Upper lobe of left lung (tissue), 6 donors: Measurements from ENCODE around the gene AOAH. TPM values are rescaled to one million over a fixed set of nuclear protein-coding genes. Genes with fewer than 3 reads are reported as not detected.

ENCODE experiments used
- ATAC-seq, 2 donors: fragments of 200-7000 bp; cut with Tn5 transposase; one replicate each; pipeline ENCODE4 v1.9.1; 2022; ENCODE audit warnings: mild to moderate bottlenecking in 2 of 2, moderate library complexity in 2 of 2; ENCODE audit not compliant: low FRiP score in 2 of 2
- DNase-seq, 2 donors: peaks; one replicate each; pipeline ENCODE4 v3.0.0-alpha.2; 2019 to 2020
- H3K27ac ChIP-seq, 4 donors: fragments of 200-600 bp; sonication (generic); one replicate each; pipeline ENCODE4 v1.5.1; 2016 to 2019
- H3K27me3 ChIP-seq, 4 donors: fragments of 200-600 bp; sonication (generic); one replicate each; pipeline ENCODE4 v1.5.1; 2017 to 2019
- H3K36me3 ChIP-seq, 4 donors: fragments of 200-600 bp; sonication (generic); one replicate each; pipeline ENCODE4 v1.5.1; 2016 to 2019
- H3K4me1 ChIP-seq, 4 donors: fragments of 200-600 bp; sonication (generic); one replicate each; pipeline ENCODE4 v1.5.1; 2018 to 2019
- H3K4me3 ChIP-seq, 4 donors: fragments of 200-600 bp; sonication (generic); one replicate each; pipeline ENCODE4 v1.5.1; 2017 to 2019; ENCODE audit warnings: mild to moderate bottlenecking in 2 of 4, moderate library complexity in 1 of 4
- H3K9me3 ChIP-seq, 4 donors: fragments of 200-600 bp; sonication (generic); one replicate each; pipeline ENCODE4 v1.5.1; 2018 to 2019
- EP300 ChIP-seq, 4 donors: sonication (generic); formaldehyde crosslinking; IDR thresholded peaks; one replicate each; pipeline ENCODE4 v1.5.1; 2017; ENCODE audit warnings: antibody characterized with exemption in 4 of 4, control low read depth in 2 of 4
- POLR2A ChIP-seq, 4 donors: fragments of 450-650 bp; IDR thresholded peaks; one replicate each; pipeline ENCODE4 v1.5.1; 2016 to 2017; ENCODE audit warnings: antibody characterized with exemption in 4 of 4, mild to moderate bottlenecking in 2 of 4
- POLR2AphosphoS5 ChIP-seq, 2 donors: sonication (generic); formaldehyde crosslinking; IDR thresholded peaks; one replicate each; pipeline ENCODE4 v1.5.1; 2017; ENCODE audit warnings: antibody characterized with exemption in 2 of 2
- WGBS, 2 donors: methylation state at CpG; one replicate each; pipeline ENCODE4 v1.1.5; 2017 to 2018; 5-methylcytosine and 5-hydroxymethylcytosine counted together
- total RNA-seq, 6 donors: library from RNA; depleted of rRNA in 4 of 6; stranded (reverse); fragments of >200 nt in 4 of 6; gene quantifications; one replicate each; pipeline versions ENCODE4 v1.1.0 to v1.2.1, GENCODE V29; 2016 to 2021
- TF ChIP-seq, protein P1 (sequence below), 6 experiments: fragments of 450-650 bp in 4 of 6; fragments of 200-600 bp in 2 of 6; sonication (generic) in 2 of 6; IDR thresholded peaks; one replicate each; pipeline ENCODE4 v1.5.1; 2016 to 2019; ENCODE audit warnings: antibody characterized with exemption in 6 of 6
- donor health status: DM: no; HTN: no; CAD: no; lungs with moderate emphysema.
- donor health status: DM: no; HTN: yes; CAD: no; lungs with severe emphysema.

AOAH gene, protein sequence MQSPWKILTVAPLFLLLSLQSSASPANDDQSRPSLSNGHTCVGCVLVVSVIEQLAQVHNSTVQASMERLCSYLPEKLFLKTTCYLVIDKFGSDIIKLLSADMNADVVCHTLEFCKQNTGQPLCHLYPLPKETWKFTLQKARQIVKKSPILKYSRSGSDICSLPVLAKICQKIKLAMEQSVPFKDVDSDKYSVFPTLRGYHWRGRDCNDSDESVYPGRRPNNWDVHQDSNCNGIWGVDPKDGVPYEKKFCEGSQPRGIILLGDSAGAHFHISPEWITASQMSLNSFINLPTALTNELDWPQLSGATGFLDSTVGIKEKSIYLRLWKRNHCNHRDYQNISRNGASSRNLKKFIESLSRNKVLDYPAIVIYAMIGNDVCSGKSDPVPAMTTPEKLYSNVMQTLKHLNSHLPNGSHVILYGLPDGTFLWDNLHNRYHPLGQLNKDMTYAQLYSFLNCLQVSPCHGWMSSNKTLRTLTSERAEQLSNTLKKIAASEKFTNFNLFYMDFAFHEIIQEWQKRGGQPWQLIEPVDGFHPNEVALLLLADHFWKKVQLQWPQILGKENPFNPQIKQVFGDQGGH
- total RNA-seq, result 10 to 100 TPM; 18.5 to 36.8 (median 25.7) TPM

DNA sequence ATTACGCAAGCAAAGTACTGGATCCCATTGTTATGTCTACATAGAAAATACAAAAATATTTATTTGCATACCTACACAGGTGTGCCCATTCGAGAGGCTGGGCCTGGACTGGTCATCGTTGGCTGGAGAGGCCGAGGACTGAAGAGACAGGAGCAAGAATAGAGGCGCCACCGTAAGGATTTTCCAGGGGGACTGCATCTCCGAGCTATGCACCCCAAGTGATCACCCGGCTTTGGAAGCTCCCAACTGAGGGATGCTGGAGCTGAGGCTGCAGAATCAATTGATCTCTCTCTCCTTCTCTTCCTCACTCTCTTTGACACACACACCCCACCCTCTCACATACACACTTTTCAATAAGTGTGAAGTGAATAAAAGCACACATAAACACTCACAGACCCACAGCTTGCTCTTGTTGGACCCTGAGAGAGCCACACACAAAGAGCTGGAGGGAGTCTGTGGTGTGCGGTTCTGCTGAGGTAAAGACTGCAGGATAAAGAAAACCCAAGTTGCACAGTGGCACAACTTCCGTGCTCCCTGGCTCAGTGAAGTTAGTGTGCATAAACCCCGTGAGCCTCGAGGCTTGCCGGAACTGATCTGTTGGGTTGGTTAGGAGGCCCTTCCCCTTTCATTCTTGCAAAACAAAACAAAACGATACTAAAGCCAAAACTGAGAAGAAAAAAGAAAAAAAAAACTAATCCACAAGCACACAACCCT, at the start of gene AOAH:
Gene AOAH, minus strand, starts transcription at position 544 of the 714 bp plus-strand sequence. Its CDS starts 346 bp downstream, at position 198.
- Histone ChIP-seq H3K27me3 (no peaks in the 10 kb centered on the region), H3K4me3 (peak within 1 kb of the TSS in 3 of 4 donors; percentile 20 to 48 (median 41)), H3K9me3 (no peaks in the 10 kb centered on the region), H3K36me3 (no peaks in the 10 kb centered on the region), H3K4me1 (peaks cover 3 to 16% (median 12%) of the 10 kb centered on the region in 4 donors), H3K27ac (peak within 1 kb of the TSS; percentile 58 to 81 (median 66))
- ATAC-seq (peak; percentile 80 to 87), DNase-seq (peak in 1 of 2 donors; percentile 90)
- TF ChIP-seq EP300 (IDR thresholded peaks at IDR 0.05) (no peak), POLR2A (IDR thresholded peaks at IDR 0.05) (peak in 1 of 4 donors; percentile 68), POLR2AphosphoS5 (IDR thresholded peaks at IDR 0.05) (peak; percentile 47 to 66)
- TF ChIP-seq, protein P1, sequence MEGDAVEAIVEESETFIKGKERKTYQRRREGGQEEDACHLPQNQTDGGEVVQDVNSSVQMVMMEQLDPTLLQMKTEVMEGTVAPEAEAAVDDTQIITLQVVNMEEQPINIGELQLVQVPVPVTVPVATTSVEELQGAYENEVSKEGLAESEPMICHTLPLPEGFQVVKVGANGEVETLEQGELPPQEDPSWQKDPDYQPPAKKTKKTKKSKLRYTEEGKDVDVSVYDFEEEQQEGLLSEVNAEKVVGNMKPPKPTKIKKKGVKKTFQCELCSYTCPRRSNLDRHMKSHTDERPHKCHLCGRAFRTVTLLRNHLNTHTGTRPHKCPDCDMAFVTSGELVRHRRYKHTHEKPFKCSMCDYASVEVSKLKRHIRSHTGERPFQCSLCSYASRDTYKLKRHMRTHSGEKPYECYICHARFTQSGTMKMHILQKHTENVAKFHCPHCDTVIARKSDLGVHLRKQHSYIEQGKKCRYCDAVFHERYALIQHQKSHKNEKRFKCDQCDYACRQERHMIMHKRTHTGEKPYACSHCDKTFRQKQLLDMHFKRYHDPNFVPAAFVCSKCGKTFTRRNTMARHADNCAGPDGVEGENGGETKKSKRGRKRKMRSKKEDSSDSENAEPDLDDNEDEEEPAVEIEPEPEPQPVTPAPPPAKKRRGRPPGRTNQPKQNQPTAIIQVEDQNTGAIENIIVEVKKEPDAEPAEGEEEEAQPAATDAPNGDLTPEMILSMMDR (IDR thresholded peaks at IDR 0.05), result no peak
- 58% methylated on average over 14 of the region's 14 CpGs for WGBS, 2 donors

DNA sequence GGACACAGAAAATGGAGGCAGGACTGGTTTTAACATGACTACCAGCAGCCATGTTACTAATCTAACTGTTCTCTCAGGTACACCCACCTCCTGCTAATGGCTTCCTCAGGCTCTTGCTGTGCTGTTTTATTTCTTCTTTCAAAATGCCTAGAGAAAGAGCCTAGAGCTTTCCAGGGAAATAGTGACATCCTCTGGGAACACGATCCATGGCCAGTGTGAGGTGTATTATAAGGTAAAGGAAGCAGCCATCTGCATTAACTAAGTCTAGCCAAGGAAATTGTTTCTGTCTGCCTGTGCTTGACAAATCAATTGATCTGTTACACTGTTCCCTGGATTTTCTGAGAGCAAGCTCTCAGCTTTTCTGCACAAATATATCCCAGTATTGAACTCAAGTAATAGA, 42.2 kb upstream of the AOAH start:
- DNase-seq (no peak), ATAC-seq (no peak)
- Histone ChIP-seq H3K9me3 (no peaks in the 10 kb centered on the region), H3K36me3 (no peaks in the 10 kb centered on the region), H3K27ac (no peak overlapping the region), H3K4me3 (no peak overlapping the region), H3K27me3 (no peaks in the 10 kb centered on the region), H3K4me1 (no peaks in the 10 kb centered on the region)
- WGBS, 2 donors, result 83% methylated on average over 1 of the region's 1 CpG
- TF ChIP-seq EP300 (IDR thresholded peaks at IDR 0.05) (no peak), POLR2AphosphoS5 (IDR thresholded peaks at IDR 0.05) (no peak), POLR2A (IDR thresholded peaks at IDR 0.05) (no peak)
- TF ChIP-seq, protein P1 (IDR thresholded peaks at IDR 0.05), result no peak

DNA sequence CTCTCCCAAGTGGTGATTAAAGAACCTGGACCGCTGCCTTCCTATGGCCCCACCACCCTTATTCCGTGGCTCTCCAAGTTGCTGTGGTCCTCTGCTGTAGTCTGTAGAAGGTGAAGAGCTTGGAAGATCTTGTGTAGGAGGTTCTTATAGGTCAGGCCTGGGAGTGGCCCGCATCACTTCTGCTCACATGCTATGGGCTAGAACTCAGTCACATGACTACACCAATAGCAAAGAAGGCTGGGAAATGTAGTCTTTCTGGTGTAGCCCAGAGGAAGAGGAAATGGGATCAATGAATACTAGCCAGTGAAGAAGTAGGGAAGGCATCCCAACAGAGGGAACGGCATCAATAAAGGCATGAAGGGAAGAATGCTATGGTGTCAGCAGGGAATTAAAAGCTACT, 41.3 kb upstream of the AOAH start:
- TF ChIP-seq, protein P1 (IDR thresholded peaks at IDR 0.05), result no peak
- TF ChIP-seq EP300 (IDR thresholded peaks at IDR 0.05) (no peak), POLR2A (IDR thresholded peaks at IDR 0.05) (no peak), POLR2AphosphoS5 (IDR thresholded peaks at IDR 0.05) (no peak)
- H3K36me3 ChIP-seq, result no peaks in the 10 kb centered on the region
- 69 to 95% methylated on average over 4 of the region's 4 CpGs for WGBS, 2 donors
- no peaks in the 10 kb centered on the region for H3K9me3 ChIP-seq
- no peaks in the 10 kb centered on the region for H3K4me1 ChIP-seq
- no peak for DNase-seq
- no peaks in the 10 kb centered on the region for H3K27me3 ChIP-seq
- no peak overlapping the region for H3K4me3 ChIP-seq
- no peak overlapping the region for H3K27ac ChIP-seq
- peak in 1 of 2 donors; percentile 16 for ATAC-seq

DNA sequence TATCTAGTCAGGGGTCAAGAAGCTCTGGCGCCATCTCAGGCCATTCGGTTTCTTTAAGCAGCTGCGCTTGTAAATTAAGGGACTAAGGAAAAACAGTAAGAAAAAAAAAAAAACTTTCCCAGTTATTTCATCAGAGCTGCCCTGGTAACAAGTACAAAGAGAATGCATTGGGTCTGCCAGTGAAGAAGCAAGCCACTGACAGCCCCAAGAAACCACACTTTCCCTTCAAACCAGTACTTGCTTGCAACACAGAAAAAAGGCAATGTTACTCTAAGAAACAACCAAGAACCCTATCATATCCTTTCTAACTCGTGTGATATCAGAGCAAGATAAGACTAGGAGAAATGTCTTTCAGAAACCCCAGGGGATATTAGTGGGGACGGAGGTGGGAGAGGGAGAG, 40.6 kb upstream of the AOAH start:
- TF ChIP-seq POLR2A (IDR thresholded peaks at IDR 0.05), result no peak
- TF ChIP-seq, protein P1 (IDR thresholded peaks at IDR 0.05), result no peak
- no peak for TF ChIP-seq EP300 (IDR thresholded peaks at IDR 0.05)
- TF ChIP-seq POLR2AphosphoS5 (IDR thresholded peaks at IDR 0.05), result no peak
- ATAC-seq (no peak), DNase-seq (no peak)
- H3K9me3 ChIP-seq, result no peaks in the 10 kb centered on the region
- 71 to 83% methylated on average over 5 of the region's 5 CpGs for WGBS, 2 donors
- no peaks in the 10 kb centered on the region for H3K27me3 ChIP-seq
- H3K27ac ChIP-seq, result no peak overlapping the region
- H3K4me3 ChIP-seq, result no peak overlapping the region
- no peaks in the 10 kb centered on the region for H3K4me1 ChIP-seq
- H3K36me3 ChIP-seq, result no peaks in the 10 kb centered on the region
